GM23338 (cell line): ENCODE measurements around the gene DLG4. TPM values are rescaled to one million over a fixed set of nuclear protein-coding genes. Genes with fewer than 3 reads are reported as not detected.

Experiments
- ATAC-seq: fragments of 200-7000 bp; cut with Tn5 transposase; 3 replicates; pipeline ENCODE4 v1.9.1; 2020
- DNase-seq: peaks from one replicate; pipeline ENCODE4 v3.0.0-alpha.2; 2015; ENCODE audit warnings: low spot score
- H2AFZ ChIP-seq: fragments of 200-600 bp; sonication (generic); 2 replicates; pipeline ENCODE4 v1.8.0; 2016; ENCODE audit warnings: antibody characterized with exemption, mild to moderate bottlenecking, moderate library complexity
- H3F3A ChIP-seq: fragments of 200-600 bp; sonication (generic); replicated peaks from 2 replicates; pipeline ENCODE4 v1.8.0; 2017; ENCODE audit warnings: antibody characterized with exemption, mixed run types, low read depth
- H3K27ac ChIP-seq: fragments of 200-600 bp; sonication (generic); 2 replicates; pipeline ENCODE4 v1.6.1; 2016; ENCODE audit warnings: low read depth
- H3K27me3 ChIP-seq: fragments of 200-600 bp; sonication (generic); 2 replicates; pipeline ENCODE4 v1.8.0; 2016; ENCODE audit warnings: mild to moderate bottlenecking, mixed run types, moderate library complexity; ENCODE audit not compliant: insufficient read depth
- H3K36me3 ChIP-seq: fragments of 200-600 bp; sonication (generic); 2 replicates; pipeline ENCODE4 v1.8.0; 2016; ENCODE audit warnings: mild to moderate bottlenecking; ENCODE audit not compliant: insufficient read depth
- H3K4me1 ChIP-seq: fragments of 200-600 bp; sonication (generic); 2 replicates; pipeline ENCODE4 v1.8.0; 2016; ENCODE audit warnings: mild to moderate bottlenecking, moderate library complexity; ENCODE audit not compliant: insufficient read depth
- H3K4me2 ChIP-seq: fragments of 200-600 bp; sonication (generic); 2 replicates; pipeline ENCODE4 v1.7.1; 2017; ENCODE audit warnings: mixed run types
- H3K4me3 ChIP-seq: fragments of 200-600 bp; sonication (generic); 2 replicates; pipeline ENCODE4 v1.6.1; 2016; ENCODE audit warnings: mixed run types
- H3K79me2 ChIP-seq: fragments of 200-600 bp; sonication (generic); replicated peaks from 2 replicates; pipeline ENCODE4 v1.8.0; 2017; ENCODE audit warnings: mild to moderate bottlenecking; ENCODE audit not compliant: insufficient read depth
- H3K9me2 ChIP-seq: fragments of 200-600 bp; sonication (generic); 2 replicates; pipeline ENCODE4 v1.8.0; 2017; ENCODE audit not compliant: insufficient read depth
- H4K20me1 ChIP-seq: fragments of 200-600 bp; sonication (generic); replicated peaks from 2 replicates; pipeline ENCODE4 v1.8.0; 2017; ENCODE audit warnings: mild to moderate bottlenecking; ENCODE audit not compliant: insufficient read depth
- H3K27ac Mint-ChIP-seq: 2 replicates; pipeline ENCODE4 v1.8.0; 2020; ENCODE audit warnings: inconsistent platforms, mild to moderate bottlenecking, moderate library complexity, mixed read lengths
- H3K27me3 Mint-ChIP-seq: 3 replicates; pipeline ENCODE4 v1.8.0; 2022; ENCODE audit warnings: low read depth, mild to moderate bottlenecking, moderate library complexity, mixed read lengths, inconsistent platforms; ENCODE audit not compliant: insufficient read depth, poor library complexity
- H3K36me3 Mint-ChIP-seq: 3 replicates; pipeline ENCODE4 v1.8.0; 2021; ENCODE audit warnings: low read depth, mild to moderate bottlenecking, inconsistent platforms, moderate library complexity, mixed read lengths
- H3K4me1 Mint-ChIP-seq: 3 replicates; pipeline ENCODE4 v1.8.0; 2020; ENCODE audit warnings: mild to moderate bottlenecking, inconsistent platforms, mixed read lengths
- H3K4me3 Mint-ChIP-seq: 3 replicates; pipeline ENCODE4 v1.8.0; 2021; ENCODE audit warnings: moderate library complexity, mild to moderate bottlenecking, inconsistent platforms, mixed read lengths
- H3K9me3 Mint-ChIP-seq: 3 replicates; pipeline ENCODE4 v1.8.0; 2020; ENCODE audit warnings: moderate library complexity, mild to moderate bottlenecking, inconsistent platforms, mixed read lengths
- CREB1 ChIP-seq: fragments of 250-450 bp; sonication (Bioruptor Pico); IDR thresholded peaks from 2 replicates; pipeline ENCODE4 v1.5.0; 2020; ENCODE audit warnings: low read depth, mild to moderate bottlenecking, moderate library complexity
- CTCF ChIP-seq, 2 experiments: fragments of 200-600 bp in 1 of 2; sonication (generic) in 1 of 2; conservative IDR thresholded peaks; 2 replicates each; pipeline versions ENCODE4 v1.5.1 to v1.6.1; 2016 to 2017; ENCODE audit warnings: antibody characterized with exemption in 2 of 2, low read depth in 2 of 2, mild to moderate bottlenecking in 2 of 2, moderate library complexity in 1 of 2
- ETS1 ChIP-seq: IDR thresholded peaks from 2 replicates; pipeline ENCODE4 v1.6.1; 2016; ENCODE audit warnings: antibody characterized with exemption
- POLR2AphosphoS5 ChIP-seq: IDR thresholded peaks from 2 replicates; pipeline ENCODE4 v1.6.1; 2016; ENCODE audit warnings: antibody characterized with exemption, low read depth
- ZNF331 ChIP-seq: fragments of 250-450 bp; sonication (Bioruptor Pico); IDR thresholded peaks from 2 replicates; pipeline ENCODE4 v1.5.0; 2020; ENCODE audit warnings: low read depth, mild to moderate bottlenecking, moderate library complexity
- polyA plus RNA-seq: library from polyadenylated mRNA; unstranded; fragments of >200 nt; fragmentation: Nextera tagmentation; extraction: Ambion mirVana; gene quantifications from 2 replicates; pipeline ENCODE4 v1.2.1, GENCODE V29; 2016
- total RNA-seq: library from RNA; depleted of rRNA; stranded (reverse); fragments of >200 nt; shearing (Covaris generic); gene quantifications from 2 replicates; pipeline ENCODE4 v1.2.3, GENCODE V29; 2014

Gene DLG4
- total and polyA plus RNA-seq, 2 experiments from 2014 or later = 11.1 to 31.0 TPM

GRCh38 chr17:7177954-7178477, 41.6 kb downstream of the DLG4 start:
- H3K27me3 Mint-ChIP-seq = peaks cover 20% of the 10 kb centered on the region
- H3K36me3 Mint-ChIP-seq = no peaks in the 10 kb centered on the region
- no peaks in the 10 kb centered on the region for H3K36me3 ChIP-seq
- no peaks in the 10 kb centered on the region for H3K9me2 ChIP-seq
- peak overlapping the region; percentile 90 for H3K4me3 ChIP-seq
- peak overlapping the region; percentile 99 for H3K4me2 ChIP-seq
- H3K27me3 ChIP-seq = peaks cover 52% of the 10 kb centered on the region
- peaks cover 4% of the 10 kb centered on the region; the same call in 1 of the 2 replicates for H3K4me1 ChIP-seq
- peak; percentile 10 for ATAC-seq
- DNase-seq = peak; percentile 74
- H3K27ac ChIP-seq = no peak overlapping the region
- no peaks in the 10 kb centered on the region for H4K20me1 ChIP-seq
- H3K4me1 Mint-ChIP-seq = peaks cover 12% of the 10 kb centered on the region; the same call in 2 of the 3 replicates
- peak overlapping the region; percentile 61; the same call in 1 of the 2 replicates for H3K27ac Mint-ChIP-seq
- H2AFZ ChIP-seq = peak overlapping the region; percentile 99
- peaks cover 21% of the 10 kb centered on the region for H3F3A ChIP-seq
- H3K4me3 Mint-ChIP-seq = no peak overlapping the region
- H3K79me2 ChIP-seq = no peaks in the 10 kb centered on the region
- H3K9me3 Mint-ChIP-seq = no peaks in the 10 kb centered on the region
- TF ChIP-seq POLR2AphosphoS5 (peak; percentile 7), CREB1 (CRISPR knock-in tag) (peak; percentile 87), ZNF331 (CRISPR knock-in tag) (no peak)

GRCh38 chr17:7177191-7177953, 42.3 kb downstream of the DLG4 start:
- Histone ChIP-seq H3K9me2 (no peaks in the 10 kb centered on the region), H3K79me2 (no peaks in the 10 kb centered on the region), H3K27me3 (peaks cover 58% of the 10 kb centered on the region), H3K4me1 (peaks cover 4% of the 10 kb centered on the region; the same call in 1 of the 2 replicates), H3K36me3 (no peaks in the 10 kb centered on the region), H3F3A (peaks cover 21% of the 10 kb centered on the region), H4K20me1 (no peaks in the 10 kb centered on the region), H3K4me3 (peak overlapping the region; percentile 90), H2AFZ (peak overlapping the region; percentile 99), H3K4me2 (peak overlapping the region; percentile 99), H3K27ac (no peak overlapping the region)
- H3K4me1 Mint-ChIP-seq = peaks cover 12% of the 10 kb centered on the region; the same call in 2 of the 3 replicates
- H3K27ac Mint-ChIP-seq = peak overlapping the region; percentile 61
- no peaks in the 10 kb centered on the region for H3K9me3 Mint-ChIP-seq
- H3K27me3 Mint-ChIP-seq = peaks cover 20% of the 10 kb centered on the region
- TF ChIP-seq CREB1 (CRISPR knock-in tag) (peak; percentile 68), ETS1 (no peak), CTCF (conservative IDR thresholded peaks at IDR 0.05; ENCODE audit: low read depth in 2 of 2) (peak; percentile 82 to 87)
- peak; percentile 95 for DNase-seq
- H3K36me3 Mint-ChIP-seq = peaks cover 4% of the 10 kb centered on the region; the same call in 2 of the 3 replicates
- peak; percentile 70 for ATAC-seq
- H3K4me3 Mint-ChIP-seq = no peak overlapping the region
